GM23338 (cell line): ENCODE results near the gene CLDN15. TPM values are rescaled to one million over a fixed set of nuclear protein-coding genes. Genes with fewer than 3 reads are reported as not detected.

Experiments
- polyA plus RNA-seq: library from polyadenylated mRNA; unstranded; fragments of >200 nt; fragmentation: Nextera tagmentation; extraction: Ambion mirVana; gene quantifications from 2 replicates; pipeline ENCODE4 v1.2.1, GENCODE V29; 2016
- small RNA-seq: library from RNA; depleted of rRNA; stranded (forward); fragments of <200 nt; gene quantifications from one replicate; pipeline ENCODE3, GENCODE V24; 2014; ENCODE audit warnings: low replicate concordance
- total RNA-seq: library from RNA; depleted of rRNA; stranded (reverse); fragments of >200 nt; shearing (Covaris generic); gene quantifications from 2 replicates; pipeline ENCODE4 v1.2.3, GENCODE V29; 2014; rRNA removed

CLDN15 gene
- total and polyA plus RNA-seq, 2 experiments from 2014 or later = 3.6 to 4.1 TPM

Small RNA genes within 50 kb of the gene (small RNA-seq; reads per million reads assigned to genes)
- not detected for gene RNU6-1104P

Other genes with a start within 250 kb of the CLDN15 start
- gene MUC17, start 217.7 kb downstream of the CLDN15 start, total RNA-seq = under 0.01 TPM in 1 of 2 replicates, not detected in the other
- gene MUC17, start 217.7 kb downstream of the CLDN15 start, polyA plus RNA-seq = not detected in 2 replicates
- 12.9 and 15.7 TPM in 2 replicates for gene TRIM56, start 152.3 kb downstream of the CLDN15 start, total RNA-seq
- gene TRIM56, start 152.3 kb downstream of the CLDN15 start, polyA plus RNA-seq = 8.7 and 10.0 TPM in 2 replicates
- gene SERPINE1, start 110.7 kb downstream of the CLDN15 start, total RNA-seq = 0.97 and 2.0 TPM in 2 replicates
- 0.63 and 1.2 TPM in 2 replicates for gene SERPINE1, start 110.7 kb downstream of the CLDN15 start, polyA plus RNA-seq
- gene AP1S1, start 83.3 kb downstream of the CLDN15 start, total RNA-seq = 60.6 and 62.9 TPM in 2 replicates
- 11.5 and 12.2 TPM in 2 replicates for gene AP1S1, start 83.3 kb downstream of the CLDN15 start, polyA plus RNA-seq
- 3.3 and 4.4 TPM in 2 replicates for gene VGF, start 72.2 kb downstream of the CLDN15 start, total RNA-seq
- gene VGF, start 72.2 kb downstream of the CLDN15 start, polyA plus RNA-seq = 2.6 and 3.0 TPM in 2 replicates
- gene NAT16, start 57.5 kb downstream of the CLDN15 start, total RNA-seq = 0.21 TPM in 1 of 2 replicates, not detected in the other
- 0.31 and 0.57 TPM in 2 replicates for gene NAT16, start 57.5 kb downstream of the CLDN15 start, polyA plus RNA-seq
- 0.85 TPM in 1 of 2 replicates, not detected in the other for gene MOGAT3, start 36.8 kb downstream of the CLDN15 start, total RNA-seq
- 0.21 and 0.44 TPM in 2 replicates for gene MOGAT3, start 36.8 kb downstream of the CLDN15 start, polyA plus RNA-seq
- 28.5 and 40.7 TPM in 2 replicates for gene PLOD3, start 20.2 kb downstream of the CLDN15 start, total RNA-seq
- 33.9 and 35.2 TPM in 2 replicates for gene PLOD3, start 20.2 kb downstream of the CLDN15 start, polyA plus RNA-seq
- 61.9 and 64.6 TPM in 2 replicates for gene ZNHIT1, start 19.6 kb downstream of the CLDN15 start, total RNA-seq
- gene ZNHIT1, start 19.6 kb downstream of the CLDN15 start, polyA plus RNA-seq = 113 and 136 TPM in 2 replicates
- 95.4 and 131 TPM in 2 replicates for gene FIS1, start 7.3 kb upstream of the CLDN15 start, total RNA-seq
- 130 and 143 TPM in 2 replicates for gene FIS1, start 7.3 kb upstream of the CLDN15 start, polyA plus RNA-seq
- gene IFT22, start 84.0 kb upstream of the CLDN15 start, total RNA-seq = 13.8 and 22.5 TPM in 2 replicates
- 28.6 and 38.8 TPM in 2 replicates for gene IFT22, start 84.0 kb upstream of the CLDN15 start, polyA plus RNA-seq
- 51.7 and 55.0 TPM in 2 replicates for gene COL26A1, start 125.1 kb upstream of the CLDN15 start, total RNA-seq
- 17.8 and 20.6 TPM in 2 replicates for gene COL26A1, start 125.1 kb upstream of the CLDN15 start, polyA plus RNA-seq